GM12873 (cell line): Measurements from ENCODE around the gene ADAMTS19.

Experiments
- TF ChIP-seq, protein P1 (sequence below): IDR thresholded peaks from 2 replicates; pipeline ENCODE4 v1.5.1; 2012; ENCODE audit warnings: low read depth, mild to moderate bottlenecking, moderate library complexity, low read length, control low read depth; ENCODE audit not compliant: insufficient read depth; ENCODE audit errors: missing control alignments

Gene ADAMTS19

DNA sequence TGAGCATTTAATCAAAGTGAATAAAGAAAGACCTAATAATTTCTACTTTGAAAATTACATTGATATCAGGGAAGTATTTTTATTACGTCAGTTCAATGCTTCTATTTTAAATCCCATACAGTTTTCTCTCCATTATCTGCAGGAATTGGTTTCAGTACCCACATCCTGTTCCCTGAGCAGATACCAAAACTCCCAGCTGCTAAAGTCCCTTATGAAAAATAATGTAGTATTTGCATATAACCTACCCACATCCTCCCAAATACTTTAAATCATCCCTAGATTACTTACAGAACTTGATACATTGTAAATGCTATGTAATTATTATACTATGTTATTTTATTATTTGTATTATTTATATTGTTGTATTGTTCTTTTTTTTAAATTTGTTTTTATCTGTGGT lies 162.4 kb downstream of the ADAMTS19 start:
- TF ChIP-seq, protein P1, sequence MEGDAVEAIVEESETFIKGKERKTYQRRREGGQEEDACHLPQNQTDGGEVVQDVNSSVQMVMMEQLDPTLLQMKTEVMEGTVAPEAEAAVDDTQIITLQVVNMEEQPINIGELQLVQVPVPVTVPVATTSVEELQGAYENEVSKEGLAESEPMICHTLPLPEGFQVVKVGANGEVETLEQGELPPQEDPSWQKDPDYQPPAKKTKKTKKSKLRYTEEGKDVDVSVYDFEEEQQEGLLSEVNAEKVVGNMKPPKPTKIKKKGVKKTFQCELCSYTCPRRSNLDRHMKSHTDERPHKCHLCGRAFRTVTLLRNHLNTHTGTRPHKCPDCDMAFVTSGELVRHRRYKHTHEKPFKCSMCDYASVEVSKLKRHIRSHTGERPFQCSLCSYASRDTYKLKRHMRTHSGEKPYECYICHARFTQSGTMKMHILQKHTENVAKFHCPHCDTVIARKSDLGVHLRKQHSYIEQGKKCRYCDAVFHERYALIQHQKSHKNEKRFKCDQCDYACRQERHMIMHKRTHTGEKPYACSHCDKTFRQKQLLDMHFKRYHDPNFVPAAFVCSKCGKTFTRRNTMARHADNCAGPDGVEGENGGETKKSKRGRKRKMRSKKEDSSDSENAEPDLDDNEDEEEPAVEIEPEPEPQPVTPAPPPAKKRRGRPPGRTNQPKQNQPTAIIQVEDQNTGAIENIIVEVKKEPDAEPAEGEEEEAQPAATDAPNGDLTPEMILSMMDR: no peak

DNA sequence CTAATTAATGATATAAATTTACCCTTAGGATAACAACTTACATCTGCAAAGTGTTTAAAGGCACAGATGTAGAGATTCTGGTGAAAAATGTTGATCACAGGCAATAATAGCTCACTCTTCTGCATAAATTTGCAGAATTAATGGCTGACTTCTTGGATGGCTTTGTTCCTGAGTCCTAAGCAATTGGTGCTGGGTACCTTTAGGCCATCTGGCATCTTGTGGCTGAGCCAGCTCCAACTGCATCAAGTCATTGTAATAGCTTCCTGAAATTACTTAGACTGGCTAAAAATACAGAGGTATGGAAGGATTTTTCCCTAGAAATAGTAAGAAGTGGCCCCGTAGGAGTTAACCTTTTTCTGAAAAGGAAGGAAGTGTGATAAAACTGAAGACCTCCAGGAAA lies 169.5 kb downstream of the ADAMTS19 start:
- TF ChIP-seq, protein P1: no peak

DNA sequence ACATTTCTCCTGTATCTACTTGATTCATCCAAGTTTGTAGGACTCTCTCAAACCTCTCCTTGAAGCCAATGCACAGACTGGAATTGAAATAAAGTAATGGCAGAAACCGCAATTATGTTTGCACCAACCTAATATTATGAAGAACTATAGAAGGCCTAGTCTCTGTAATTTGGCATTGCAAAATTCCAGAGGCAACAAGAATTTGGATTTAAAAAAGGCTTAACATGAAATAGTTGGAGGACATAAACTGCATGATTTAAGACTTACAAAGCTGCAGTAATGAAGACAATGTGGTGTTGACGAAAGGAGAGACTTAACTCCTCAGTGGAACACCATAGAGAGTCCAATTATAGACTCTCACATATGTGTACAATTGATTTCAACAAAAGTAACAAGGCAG lies 170.0 kb downstream of the ADAMTS19 start:
- TF ChIP-seq, protein P1: no peak

DNA sequence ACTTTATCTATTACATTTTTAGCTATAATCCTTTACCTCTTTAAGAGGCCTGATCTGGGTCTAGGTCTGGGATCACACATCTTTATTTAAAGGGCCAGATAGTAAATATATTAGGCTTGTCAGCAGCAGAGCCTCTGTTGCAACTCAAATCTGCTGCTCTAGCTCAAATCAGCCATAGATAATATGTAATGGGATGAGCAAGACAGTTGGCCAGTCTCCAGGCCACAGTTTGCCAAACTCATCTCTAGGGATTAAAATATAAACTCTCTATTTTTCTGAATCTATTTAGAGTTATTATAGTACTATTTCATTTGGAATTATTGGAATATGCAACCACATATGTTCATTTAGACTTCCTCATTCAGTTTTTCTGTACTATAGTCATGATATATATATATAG lies 171.9 kb downstream of the ADAMTS19 start:
- TF ChIP-seq, protein P1: no peak

DNA sequence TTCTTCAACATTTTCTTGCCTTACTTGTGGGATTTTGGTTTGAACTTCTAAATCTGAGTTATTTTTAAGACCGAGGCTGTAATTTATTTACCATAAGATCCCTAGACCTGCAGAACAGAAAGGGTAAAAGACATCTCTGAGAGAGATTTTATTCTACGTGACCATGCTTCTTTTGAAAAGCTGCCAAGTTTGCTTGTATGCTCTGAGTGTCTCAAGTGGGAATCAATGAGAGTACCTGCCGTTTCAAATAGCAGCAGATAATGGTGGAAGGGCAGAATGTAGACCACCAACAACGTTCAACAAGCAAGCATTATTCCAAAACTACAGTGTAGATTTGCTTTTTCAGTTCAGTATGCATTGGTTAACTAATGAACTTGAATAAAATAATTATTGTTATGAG lies 179.2 kb downstream of the ADAMTS19 start:
- TF ChIP-seq, protein P1: no peak

DNA sequence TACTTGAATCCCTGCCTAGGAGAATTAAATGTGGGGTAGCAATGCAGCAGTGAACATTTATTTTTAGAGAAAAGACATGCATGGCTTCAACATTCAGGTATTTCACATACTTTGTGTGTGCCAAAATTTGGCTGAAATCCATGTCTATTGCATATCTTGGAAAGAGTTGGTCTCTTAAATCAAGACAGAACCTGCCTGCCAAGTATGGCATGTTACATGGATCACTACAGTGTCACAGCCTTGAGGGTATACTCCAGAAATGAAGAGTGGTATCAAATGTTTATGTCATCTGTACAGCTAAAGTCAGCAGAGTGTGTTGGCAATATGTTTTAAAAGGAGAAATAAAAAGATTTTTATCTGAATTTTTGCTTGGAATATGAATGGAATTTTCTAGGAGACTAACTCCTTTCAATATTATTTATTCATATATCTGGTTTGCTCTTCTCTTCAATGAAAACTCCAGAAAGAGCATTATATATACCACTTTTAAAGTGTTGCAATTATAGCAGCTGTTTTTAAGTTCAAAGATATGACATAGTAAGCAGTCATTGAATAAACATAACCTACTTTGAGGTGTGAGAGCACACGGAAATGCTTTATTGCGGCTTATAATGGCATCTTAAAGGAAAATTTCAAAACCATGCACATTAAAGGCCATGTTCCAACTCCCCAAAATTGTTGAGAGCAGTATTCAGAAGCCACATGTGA lies 192.4 kb downstream of the ADAMTS19 start:
- TF ChIP-seq, protein P1: no peak

DNA sequence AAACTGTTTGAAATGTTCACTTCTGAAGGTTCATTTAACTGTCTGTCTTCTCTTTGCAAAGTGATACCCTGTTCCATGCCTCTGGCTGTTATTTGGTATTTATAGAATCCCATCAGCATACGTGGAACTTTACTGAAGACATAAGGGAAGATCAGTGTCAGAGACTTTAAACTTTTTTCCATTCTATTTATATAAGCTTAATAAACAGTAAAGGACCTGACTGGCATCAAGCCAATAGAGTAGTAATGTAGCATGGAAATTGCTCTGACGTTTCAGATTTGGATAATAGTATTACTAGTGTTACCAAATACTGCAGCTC lies 192.9 kb downstream of the ADAMTS19 start:
- TF ChIP-seq, protein P1: no peak
